K562 (cell line): Measurements from ENCODE around the gene TSEN34. TPM values are rescaled to one million over a fixed set of nuclear protein-coding genes. Genes with fewer than 3 reads are reported as not detected.

Source experiments
- ELF2 ChIP-seq: fragments of 250-450 bp; sonication (Bioruptor Pico); IDR thresholded peaks from 2 replicates; pipeline ENCODE4 v1.5.0; 2021; ENCODE audit warnings: mild to moderate bottlenecking
- GMEB1 ChIP-seq: fragments of 250-450 bp; sonication (Bioruptor Pico); IDR thresholded peaks from 2 replicates; pipeline ENCODE4 v1.4.0; 2020; ENCODE audit warnings: mild to moderate bottlenecking
- GTF2A2 ChIP-seq: IDR thresholded peaks from 2 replicates; pipeline ENCODE4 v1.6.1; 2016; ENCODE audit warnings: mild to moderate bottlenecking, missing genetic modification characterization, missing compliant biosample characterization
- HNRNPL ChIP-seq: fragments of 200-400 bp; formaldehyde crosslinking; IDR thresholded peaks from 2 replicates; pipeline ENCODE4 v1.6.1; 2017; ENCODE audit warnings: low read depth, mild to moderate bottlenecking, low read length
- MLLT1 ChIP-seq, 2 experiments: fragments of 450-650 bp; IDR thresholded peaks; 2 replicates each; pipeline ENCODE4 v1.6.1; 2016
- MTA2 ChIP-seq: fragments of 450-650 bp; IDR thresholded peaks from 2 replicates; pipeline ENCODE4 v1.6.1; 2016; ENCODE audit warnings: low read depth
- NCOR1 ChIP-seq: fragments of 450-650 bp; IDR thresholded peaks from 2 replicates; pipeline ENCODE4 v1.6.1; 2016; ENCODE audit warnings: mild to moderate bottlenecking, moderate library complexity
- NFIX ChIP-seq: fragments of 250-450 bp; sonication (Bioruptor Pico); IDR thresholded peaks from 2 replicates; pipeline ENCODE4 v1.4.0; 2020; ENCODE audit warnings: low read depth, mild to moderate bottlenecking, moderate library complexity
- SIN3A ChIP-seq, 2 experiments: fragments of 150-350 bp in 1 of 2; IDR thresholded peaks; 2 replicates each; pipeline ENCODE4 v1.6.1; 2011 to 2016; ENCODE audit warnings: borderline replicate concordance in 2 of 2, low read depth in 2 of 2, low read length in 2 of 2, mild to moderate bottlenecking in 2 of 2, moderate library complexity in 2 of 2; ENCODE audit not compliant: control insufficient read depth in 1 of 2
- TSC22D4 ChIP-seq: fragments of 450-650 bp; IDR thresholded peaks from 2 replicates; pipeline ENCODE4 v1.6.1; 2016; ENCODE audit warnings: missing genetic modification characterization, missing biosample characterization, control low read depth
- ZBTB40 ChIP-seq, 2 experiments: fragments of 450-650 bp in 1 of 2; sonication (generic) in 1 of 2; formaldehyde crosslinking in 1 of 2; IDR thresholded peaks; 2 replicates each; pipeline versions ENCODE4 v1.7.1 to v1.9.0; 2016 to 2022; ENCODE audit warnings: inconsistent platforms in 1 of 2, mild to moderate bottlenecking in 1 of 2, missing genetic modification reagents in 1 of 2
- ZNF143 ChIP-seq: sonication (generic); formaldehyde crosslinking; IDR thresholded peaks from 2 replicates; pipeline ENCODE4 v1.9.0; 2022; ENCODE audit warnings: mild to moderate bottlenecking, missing genetic modification reagents
- ZNF282 ChIP-seq: sonication (generic); formaldehyde crosslinking; IDR thresholded peaks from 2 replicates; pipeline ENCODE4 v1.8.1; 2023; ENCODE audit warnings: missing genetic modification reagents
- ZNF384 ChIP-seq: IDR thresholded peaks from 2 replicates; pipeline ENCODE4 v1.6.1; 2012; ENCODE audit warnings: low read depth, low read length, improper control_type of control experiment
- ZNF75A ChIP-seq: fragments of 450-650 bp; formaldehyde crosslinking; IDR thresholded peaks from 2 replicates; pipeline ENCODE4 v1.4.0; 2020; ENCODE audit warnings: mild to moderate bottlenecking
- ZSCAN29 ChIP-seq: fragments of 450-650 bp; IDR thresholded peaks from 2 replicates; pipeline ENCODE4 v1.6.1; 2017
- polyA plus RNA-seq, 8 experiments: library from polyadenylated mRNA; depleted of rRNA in 4 of 8; stranded (reverse) in 5 of 8; unstranded in 3 of 8; fragments of >200 nt; fragmentation: Nextera tagmentation in 2 of 8; fragmentation: Illumina TruSeq in 1 of 8; extraction: Ambion mirVana in 2 of 8; extraction: Trizol in 1 of 8; gene quantifications; 2 replicates each; pipeline versions ENCODE4 v1.2.1 to v1.2.3, GENCODE V29; 2011 to 2014; ENCODE audit warnings: inconsistent platforms in 1 of 8, missing spikeins in 1 of 8
- total RNA-seq, 7 experiments: library from RNA; depleted of rRNA in 6 of 7; stranded (reverse); fragments of >200 nt in 6 of 7; fragmentation: Illumina TruSeq in 2 of 7; extraction: Trizol in 2 of 7; gene quantifications; 2 replicates each; pipeline versions ENCODE4 v1.2.1 to v1.2.3, GENCODE V29; 2011 to 2021; ENCODE audit warnings: low replicate concordance in 1 of 7

Gene TSEN34
- total and polyA plus RNA-seq, 9 of the 15 experiments (the other 6 are each of a cell fraction or from before 2014, with no cell fraction given), result 3.1 to 57.6 (median 29.5) TPM

GRCh38 chr19:54189145-54189734, 1.9 kb upstream of the TSEN34 start, which contains the start of gene MBOAT7 (continued):
- TF ChIP-seq ZBTB40 (IDR thresholded peaks at IDR 0.05), result no peak
- TF ChIP-seq ZBTB40 (CRISPR knock-in tag; IDR thresholded peaks at IDR 0.05), result no peak
- no peak for TF ChIP-seq ZNF75A (CRISPR knock-in tag)
- TF ChIP-seq ZNF282, result 0 out of 2 replicates have a peak, but pooled peaks have one; percentile 30
- TF ChIP-seq MLLT1 (IDR thresholded peaks at IDR 0.05), result 0 out of 4 replicates have a peak, but pooled peaks of 1 of the 2 experiments have one; percentile 22
- peak; percentile 50 to 64; a peak in 2 of 4 replicates for TF ChIP-seq SIN3A (IDR thresholded peaks at IDR 0.05; ENCODE audit: borderline replicate concordance in 2 of 2, control insufficient read depth in 1 of 2, low read depth in 2 of 2, low read length in 2 of 2)
- no peak for TF ChIP-seq TSC22D4 (tag)
- TF ChIP-seq GMEB1 (CRISPR knock-in tag), result 0 out of 2 replicates have a peak, but pooled peaks have one; percentile 15
- no peak for TF ChIP-seq MTA2
- TF ChIP-seq GTF2A2 (tag), result no peak
- no peak for TF ChIP-seq ZNF143 (CRISPR knock-in tag)
- no peak for TF ChIP-seq ZSCAN29
- TF ChIP-seq NCOR1, result no peak
- no peak for TF ChIP-seq ELF2
- TF ChIP-seq HNRNPL, result peak; percentile 39; the same call in 1 of the 2 replicates
- no peak for TF ChIP-seq ZNF384
- TF ChIP-seq NFIX (CRISPR knock-in tag), result no peak
